Measurements from ENCODE around the gene LRRC32.

Gene LRRC32

GRCh38 chr11:76670485-76671236 is at the start of gene LRRC32:
TSS of gene LRRC32 (minus strand) at chr11:76670747. CDS start at chr11:76665954, 4,793 bp downstream.
- no peak for DNase-seq

- DNase-seq, result no peak
These were observed 49.1 kb upstream of the LRRC32 start for GRCh38 chr11:76719686-76720085.

- no peak for DNase-seq
These were observed 48.7 kb upstream of the LRRC32 start for GRCh38 chr11:76719281-76719680.

GRCh38 chr11:76717816-76718215 is 47.3 kb upstream of the LRRC32 start:
- no peak for DNase-seq

GRCh38 chr11:76717369-76717768 is 46.8 kb upstream of the LRRC32 start:
- DNase-seq, result no peak

GRCh38 chr11:76716268-76716667 is 45.7 kb upstream of the LRRC32 start:
- DNase-seq, result no peak

GRCh38 chr11:76714493-76714892 is 43.9 kb upstream of the LRRC32 start:
- no peak for DNase-seq

- no peak for DNase-seq
These were observed 43.0 kb upstream of the LRRC32 start for GRCh38 chr11:76713499-76713898.

GRCh38 chr11:76712125-76712524 is 41.6 kb upstream of the LRRC32 start:
- DNase-seq, result no peak

- DNase-seq, result no peak
These were observed 39.2 kb upstream of the LRRC32 start for GRCh38 chr11:76709756-76710155.

GRCh38 chr11:76708972-76709660 is 38.6 kb upstream of the LRRC32 start:
- no peak for DNase-seq

- no peak for DNase-seq
These were observed 36.8 kb upstream of the LRRC32 start for GRCh38 chr11:76707293-76707825.

GRCh38 chr11:76706667-76707066 is 36.1 kb upstream of the LRRC32 start:
- DNase-seq, result no peak

- no peak for DNase-seq
These were observed 35.3 kb upstream of the LRRC32 start for GRCh38 chr11:76705826-76706225.

GRCh38 chr11:76704171-76704948 is 33.8 kb upstream of the LRRC32 start:
- no peak for DNase-seq

- DNase-seq, result no peak
These were observed 33.2 kb upstream of the LRRC32 start for GRCh38 chr11:76703707-76704106.

GRCh38 chr11:76702336-76703128 is 32.0 kb upstream of the LRRC32 start:
- DNase-seq, result no peak

GRCh38 chr11:76701294-76702040 is 30.9 kb upstream of the LRRC32 start:
- no peak for DNase-seq

- no peak for DNase-seq
These were observed 29.9 kb upstream of the LRRC32 start for GRCh38 chr11:76700177-76701100.

- no peak for DNase-seq
These were observed 29.0 kb upstream of the LRRC32 start for GRCh38 chr11:76699451-76700091.

All from NCI-H446 treated with DMSO at 0.1 percent for 48 hours (cell line).